ENCODE measurements around the gene LDLRAD1.

GRCh38 chr1:53999920-54000319 is 18.1 kb downstream of the LDLRAD1 start:
- TF ChIP-seq CTCF (IDR thresholded peaks at IDR 0.05) (no peak), EZH2 (IDR thresholded peaks at IDR 0.05) (no peak), EZH2phosphoT487 (IDR thresholded peaks at IDR 0.05) (no peak)

Data from neural progenitor cell (in vitro differentiated cells).